Vagina (tissue), 2 donors: Measurements from ENCODE around the gene PPP1CA. TPM values are rescaled to one million over a fixed set of nuclear protein-coding genes. Genes with fewer than 3 reads are reported as not detected.

Source experiments
- DNase-seq, 2 donors: peaks; one replicate each; pipeline ENCODE4 v3.0.0-alpha.2; 2017; ENCODE audit errors: extremely low spot score in 2 of 2
- H3K27ac ChIP-seq: fragments of 200-600 bp; sonication (generic); one replicate; pipeline ENCODE4 v1.5.1; 2019
- H3K27me3 ChIP-seq: fragments of 200-600 bp; sonication (generic); one replicate; pipeline ENCODE4 v1.5.1; 2019
- H3K36me3 ChIP-seq, 2 donors: fragments of 200-600 bp; sonication (generic); one replicate each; pipeline ENCODE4 v1.5.1; 2017 to 2019
- H3K4me1 ChIP-seq: fragments of 200-600 bp; sonication (generic); one replicate; pipeline ENCODE4 v1.5.1; 2019
- H3K4me3 ChIP-seq, 2 donors: fragments of 200-600 bp; sonication (generic); 1 replicate in 1 of 2; 2 replicates in 1 of 2; pipeline ENCODE4 v1.5.1; 2016 to 2019
- H3K9me3 ChIP-seq: fragments of 200-600 bp; sonication (generic); one replicate; pipeline ENCODE4 v1.5.1; 2019
- POLR2A ChIP-seq, 2 donors: fragments of 450-650 bp; IDR thresholded peaks; one replicate each; pipeline ENCODE4 v1.6.1; 2017; ENCODE audit warnings: antibody characterized with exemption in 2 of 2, mild to moderate bottlenecking in 2 of 2, moderate library complexity in 2 of 2
- POLR2AphosphoS5 ChIP-seq, 2 donors: sonication (generic); formaldehyde crosslinking; IDR thresholded peaks; one replicate each; pipeline ENCODE4 v1.9.0; 2017; ENCODE audit warnings: antibody characterized with exemption in 2 of 2, mild to moderate bottlenecking in 2 of 2, low read depth in 1 of 2; ENCODE audit not compliant: insufficient read depth in 1 of 2
- intact Hi-C: fragments of 100-400 bp; cut with DNase I; formaldehyde crosslinking; loops from one replicate; pipeline ENCODE4 v1.15.1; 2023
- total RNA-seq: library from RNA; depleted of rRNA; stranded (reverse); fragments of >200 nt; gene quantifications from one replicate; pipeline ENCODE4 v1.2.3, GENCODE V29; 2016
- TF ChIP-seq, protein P1 (sequence below), 3 experiments: fragments of 450-650 bp in 2 of 3; fragments of 200-600 bp in 1 of 3; sonication (generic) in 1 of 3; IDR thresholded peaks; one replicate each; pipeline ENCODE4 v1.5.1; 2017 to 2019; ENCODE audit warnings: antibody characterized with exemption in 3 of 3, mild to moderate bottlenecking in 2 of 3, moderate library complexity in 2 of 3

PPP1CA gene
- total RNA-seq, 1 donor from 2014 or later = 102 TPM

DNA sequence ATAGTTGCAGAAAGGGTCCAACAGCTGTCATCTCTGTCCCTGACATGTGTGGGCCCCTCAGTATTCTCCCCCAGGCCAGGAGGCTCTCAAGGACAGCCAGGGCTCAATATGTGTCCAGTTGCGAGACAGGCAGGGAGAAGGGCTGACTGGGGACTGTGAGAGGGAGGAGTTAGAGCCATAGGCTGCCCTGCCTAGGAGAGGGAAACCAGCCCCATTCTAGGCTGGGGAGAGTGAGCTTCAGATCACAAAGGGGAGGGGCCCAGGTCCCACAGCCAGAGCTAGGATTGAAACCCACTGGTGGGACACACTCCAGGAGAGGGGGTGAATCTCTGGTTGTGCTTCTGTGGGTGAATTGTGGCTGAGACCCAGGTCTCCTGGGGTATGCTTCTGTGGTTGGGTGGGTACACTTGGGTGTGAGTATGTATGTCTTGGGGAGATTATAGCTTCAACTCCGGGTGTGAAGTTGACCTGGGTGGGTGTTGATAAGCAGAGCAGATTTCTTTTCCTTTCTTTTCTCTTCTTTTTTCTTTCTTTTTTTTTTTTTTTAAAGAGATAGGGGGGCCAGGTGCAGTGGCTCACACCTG is 11.7 kb upstream of the PPP1CA start:
- intact Hi-C loops = no loop called here
- Histone ChIP-seq H3K27me3 (peaks cover 5% of the 10 kb centered on the region), H3K36me3 (no peaks in the 10 kb centered on the region), H3K27ac (no peak overlapping the region), H3K4me3 (no peak overlapping the region), H3K9me3 (no peaks in the 10 kb centered on the region), H3K4me1 (peaks cover 37% of the 10 kb centered on the region)
- no peak for DNase-seq
- TF ChIP-seq, protein P1, sequence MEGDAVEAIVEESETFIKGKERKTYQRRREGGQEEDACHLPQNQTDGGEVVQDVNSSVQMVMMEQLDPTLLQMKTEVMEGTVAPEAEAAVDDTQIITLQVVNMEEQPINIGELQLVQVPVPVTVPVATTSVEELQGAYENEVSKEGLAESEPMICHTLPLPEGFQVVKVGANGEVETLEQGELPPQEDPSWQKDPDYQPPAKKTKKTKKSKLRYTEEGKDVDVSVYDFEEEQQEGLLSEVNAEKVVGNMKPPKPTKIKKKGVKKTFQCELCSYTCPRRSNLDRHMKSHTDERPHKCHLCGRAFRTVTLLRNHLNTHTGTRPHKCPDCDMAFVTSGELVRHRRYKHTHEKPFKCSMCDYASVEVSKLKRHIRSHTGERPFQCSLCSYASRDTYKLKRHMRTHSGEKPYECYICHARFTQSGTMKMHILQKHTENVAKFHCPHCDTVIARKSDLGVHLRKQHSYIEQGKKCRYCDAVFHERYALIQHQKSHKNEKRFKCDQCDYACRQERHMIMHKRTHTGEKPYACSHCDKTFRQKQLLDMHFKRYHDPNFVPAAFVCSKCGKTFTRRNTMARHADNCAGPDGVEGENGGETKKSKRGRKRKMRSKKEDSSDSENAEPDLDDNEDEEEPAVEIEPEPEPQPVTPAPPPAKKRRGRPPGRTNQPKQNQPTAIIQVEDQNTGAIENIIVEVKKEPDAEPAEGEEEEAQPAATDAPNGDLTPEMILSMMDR (IDR thresholded peaks at IDR 0.05) = no peak
- TF ChIP-seq POLR2A (IDR thresholded peaks at IDR 0.05) (no peak), POLR2AphosphoS5 (IDR thresholded peaks at IDR 0.05; ENCODE audit: insufficient read depth in 1 of 2, low read depth in 1 of 2) (no peak)

DNA sequence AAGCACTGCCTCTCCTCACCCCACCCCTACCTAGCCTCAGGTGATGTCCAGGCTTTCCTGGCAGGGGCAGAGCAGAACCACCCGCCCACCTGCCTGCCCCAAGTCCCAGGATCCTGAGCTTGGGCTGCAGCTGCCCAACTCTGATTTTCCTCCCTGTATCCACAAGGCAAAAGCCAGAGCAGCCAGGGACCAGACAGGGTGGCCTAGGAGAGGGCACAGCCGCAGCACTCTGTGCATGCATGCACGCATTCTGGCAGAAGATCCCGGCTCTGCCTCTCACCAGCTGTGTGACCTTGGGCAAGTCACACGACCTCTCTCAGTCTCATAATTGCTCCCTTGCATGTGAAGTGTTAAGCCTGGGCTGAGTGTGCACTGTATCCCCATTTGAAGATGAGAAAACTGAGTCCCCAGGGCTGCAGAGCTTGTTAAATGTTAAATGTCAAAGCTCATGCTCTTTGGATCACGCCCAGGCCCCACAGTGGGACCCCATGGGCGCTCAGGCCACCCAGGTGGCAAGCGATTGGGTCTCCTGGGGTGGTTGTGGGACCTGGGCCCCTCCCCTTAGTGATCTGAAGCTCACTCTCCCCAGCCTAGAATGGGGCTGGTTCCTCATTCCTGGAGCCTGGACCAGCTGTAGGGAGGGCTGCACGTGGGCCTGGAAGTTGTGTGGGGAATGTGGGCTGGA is 11.0 kb upstream of the PPP1CA start:
- no peak for DNase-seq
- peaks cover 30% of the 10 kb centered on the region for H3K4me1 ChIP-seq
- no peak for TF ChIP-seq POLR2AphosphoS5 (IDR thresholded peaks at IDR 0.05; ENCODE audit: insufficient read depth in 1 of 2, low read depth in 1 of 2)
- TF ChIP-seq POLR2A (IDR thresholded peaks at IDR 0.05) = no peak
- TF ChIP-seq, protein P1 (IDR thresholded peaks at IDR 0.05) = no peak
- H3K4me3 ChIP-seq = no peak overlapping the region
- no peaks in the 10 kb centered on the region for H3K36me3 ChIP-seq
- intact Hi-C loops = no loop called here
- H3K27me3 ChIP-seq = peaks cover 5% of the 10 kb centered on the region
- no peak overlapping the region for H3K27ac ChIP-seq
- no peaks in the 10 kb centered on the region for H3K9me3 ChIP-seq

DNA sequence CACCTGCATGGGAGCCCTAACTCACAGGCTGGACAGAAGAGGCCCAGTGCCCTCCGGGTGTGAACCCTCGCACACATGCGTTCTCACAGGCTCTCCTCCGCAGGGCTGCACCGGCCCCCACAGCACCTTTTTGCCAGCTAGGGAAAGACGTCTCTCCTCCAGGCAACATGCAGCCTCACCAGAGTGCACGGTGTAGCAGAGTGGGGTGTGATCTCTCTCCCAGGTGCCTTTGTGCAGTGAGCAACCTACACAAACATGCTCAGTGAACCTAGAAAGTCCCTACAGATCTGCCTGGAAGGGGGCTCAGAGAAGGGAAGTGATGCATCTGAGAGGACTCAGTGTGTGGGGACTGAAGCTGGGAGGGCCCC is 10.1 kb upstream of the PPP1CA start:
- Histone ChIP-seq H3K4me1 (peaks cover 22% of the 10 kb centered on the region), H3K27ac (no peak overlapping the region), H3K27me3 (peaks cover 5% of the 10 kb centered on the region), H3K9me3 (no peaks in the 10 kb centered on the region), H3K36me3 (no peaks in the 10 kb centered on the region), H3K4me3 (no peak overlapping the region)
- DNase-seq = no peak
- TF ChIP-seq POLR2AphosphoS5 (IDR thresholded peaks at IDR 0.05; ENCODE audit: insufficient read depth in 1 of 2, low read depth in 1 of 2) = no peak
- TF ChIP-seq, protein P1 (IDR thresholded peaks at IDR 0.05) = no peak
- no peak for TF ChIP-seq POLR2A (IDR thresholded peaks at IDR 0.05)
- intact Hi-C loops = no loop called here

DNA sequence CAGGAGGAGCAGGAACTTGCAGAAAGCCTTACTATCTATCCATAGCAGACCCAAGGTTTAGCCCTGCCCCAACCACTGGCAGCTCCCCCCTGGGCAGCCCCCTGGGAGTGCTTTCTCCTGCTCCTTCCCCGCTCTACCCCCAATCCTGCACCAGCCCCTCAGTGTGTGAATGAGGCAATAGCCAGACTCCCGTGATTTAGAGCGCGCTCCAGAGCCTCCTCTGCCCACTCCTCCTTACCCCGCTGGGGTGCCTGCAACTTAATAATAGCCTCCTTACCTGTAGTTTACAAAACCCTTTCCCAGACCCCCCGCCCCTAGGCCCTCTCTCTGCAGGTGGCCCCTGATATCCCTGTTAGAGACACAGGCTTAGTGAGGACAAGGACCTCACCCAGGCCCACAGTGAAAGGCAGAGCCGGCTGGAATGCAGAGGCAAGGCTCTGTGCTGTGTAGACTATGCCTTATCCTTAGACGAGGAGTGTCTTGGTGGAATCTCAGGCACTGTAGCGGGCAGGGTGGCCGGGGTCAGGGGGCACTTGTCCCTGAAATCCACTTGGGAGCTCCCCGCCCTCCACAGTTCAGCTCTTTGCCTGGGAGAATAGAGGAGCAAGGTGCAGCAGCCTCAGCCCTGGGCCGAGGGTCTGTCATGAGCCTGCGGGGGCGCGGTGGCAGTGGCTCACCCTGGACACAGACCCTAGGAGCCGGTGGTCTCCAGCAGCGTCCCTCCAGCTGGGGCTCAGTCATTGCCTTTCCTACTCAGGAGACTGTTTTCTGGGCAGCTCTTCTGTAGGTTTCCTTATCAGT is 9.5 kb upstream of the PPP1CA start:
- intact Hi-C loops = no loop called here
- no peak for DNase-seq
- TF ChIP-seq POLR2AphosphoS5 (IDR thresholded peaks at IDR 0.05; ENCODE audit: insufficient read depth in 1 of 2, low read depth in 1 of 2) (no peak), POLR2A (IDR thresholded peaks at IDR 0.05) (no peak)
- TF ChIP-seq, protein P1 (IDR thresholded peaks at IDR 0.05) = no peak
- no peak overlapping the region for H3K27ac ChIP-seq
- peaks cover 16% of the 10 kb centered on the region for H3K4me1 ChIP-seq
- no peaks in the 10 kb centered on the region for H3K9me3 ChIP-seq
- no peak overlapping the region for H3K4me3 ChIP-seq
- no peaks in the 10 kb centered on the region for H3K36me3 ChIP-seq
- peaks cover 5% of the 10 kb centered on the region for H3K27me3 ChIP-seq
